MM.1S (cell line): ENCODE data around the gene FCGR1A.
"Not testable (repeated sequence)": the region's sequence is repeated elsewhere in the genome, so short reads cannot be mapped to it uniquely, and the experiment has no call there.

ENCODE experiments used
- DNase-seq: peaks from one replicate; pipeline ENCODE4 v3.0.0-alpha.2; 2015
- H2AFZ ChIP-seq: fragments of 300-600 bp; sonication (generic); 2 replicates; pipeline ENCODE4 v1.6.0; 2016; ENCODE audit warnings: antibody characterized with exemption, low read length
- H3F3A ChIP-seq: fragments of 300-600 bp; sonication (generic); 2 replicates; pipeline ENCODE4 v1.6.1; 2016; ENCODE audit warnings: mild to moderate bottlenecking, antibody characterized with exemption, low read length, moderate library complexity, mixed read lengths; ENCODE audit not compliant: insufficient read depth
- H3K27ac ChIP-seq: fragments of 300-600 bp; sonication (generic); 2 replicates; pipeline ENCODE4 v1.5.1; 2016; ENCODE audit warnings: mild to moderate bottlenecking, low read length
- H3K27me3 ChIP-seq: fragments of 300-600 bp; sonication (generic); replicated peaks from 2 replicates; pipeline ENCODE4 v1.6.0; 2016; ENCODE audit warnings: low read length; ENCODE audit not compliant: insufficient read depth
- H3K36me3 ChIP-seq: fragments of 300-600 bp; sonication (generic); replicated peaks from 2 replicates; pipeline ENCODE4 v1.6.1; 2016; ENCODE audit warnings: mild to moderate bottlenecking, low read length, mixed read lengths; ENCODE audit not compliant: insufficient read depth
- H3K4me1 ChIP-seq: fragments of 300-600 bp; sonication (generic); 2 replicates; pipeline ENCODE4 v1.6.1; 2016; ENCODE audit warnings: low read length, mixed read lengths
- H3K4me2 ChIP-seq: fragments of 300-600 bp; sonication (generic); 2 replicates; pipeline ENCODE4 v1.6.0; 2016; ENCODE audit warnings: low read depth, low read length
- H3K4me3 ChIP-seq: fragments of 300-600 bp; sonication (generic); 2 replicates; pipeline ENCODE4 v1.5.1; 2016; ENCODE audit warnings: low read length, mixed read lengths
- H3K79me2 ChIP-seq: fragments of 300-600 bp; sonication (generic); 2 replicates; pipeline ENCODE4 v1.6.1; 2016; ENCODE audit warnings: mixed run types, low read length, mixed read lengths
- H3K9ac ChIP-seq: fragments of 300-600 bp; sonication (generic); 2 replicates; pipeline ENCODE4 v1.6.1; 2016; ENCODE audit warnings: low read length, mixed read lengths
- H3K9me2 ChIP-seq: fragments of 300-600 bp; sonication (generic); replicated peaks from 2 replicates; pipeline ENCODE4 v1.6.1; 2016; ENCODE audit warnings: mild to moderate bottlenecking, low read length, mixed read lengths; ENCODE audit not compliant: insufficient read depth
- H3K9me3 ChIP-seq: fragments of 300-600 bp; sonication (generic); replicated peaks from 2 replicates; pipeline ENCODE4 v1.6.1; 2016; ENCODE audit warnings: mild to moderate bottlenecking, low read length, mixed read lengths; ENCODE audit not compliant: insufficient read depth
- H4K20me1 ChIP-seq: fragments of 300-600 bp; sonication (generic); 2 replicates; pipeline ENCODE4 v1.6.1; 2016; ENCODE audit warnings: mild to moderate bottlenecking, low read length, moderate library complexity, mixed read lengths; ENCODE audit not compliant: insufficient read depth

FCGR1A gene

GRCh38 chr1:149766241-149766640 is 16.3 kb upstream of the FCGR1A start:
- H3K79me2 ChIP-seq, DNase-seq, H3K4me2 ChIP-seq, H4K20me1 ChIP-seq, H3K4me1 ChIP-seq, H3K27ac ChIP-seq, H3K9me3 ChIP-seq, H3K9ac ChIP-seq, H3K4me3 ChIP-seq, H3K9me2 ChIP-seq, H3K36me3 ChIP-seq, H3F3A ChIP-seq, H2AFZ ChIP-seq, H3K27me3 ChIP-seq: not testable (repeated sequence)

- H2AFZ ChIP-seq, H3K4me3 ChIP-seq, H3K9me2 ChIP-seq, H3K9me3 ChIP-seq, H3K79me2 ChIP-seq, H3F3A ChIP-seq, H3K27ac ChIP-seq, H3K27me3 ChIP-seq, H3K4me2 ChIP-seq, H3K36me3 ChIP-seq, DNase-seq, H4K20me1 ChIP-seq, H3K9ac ChIP-seq, H3K4me1 ChIP-seq: not testable (repeated sequence)
Observed at GRCh38 chr1:149769216-149769615, 13.3 kb upstream of the FCGR1A start.

DNA sequence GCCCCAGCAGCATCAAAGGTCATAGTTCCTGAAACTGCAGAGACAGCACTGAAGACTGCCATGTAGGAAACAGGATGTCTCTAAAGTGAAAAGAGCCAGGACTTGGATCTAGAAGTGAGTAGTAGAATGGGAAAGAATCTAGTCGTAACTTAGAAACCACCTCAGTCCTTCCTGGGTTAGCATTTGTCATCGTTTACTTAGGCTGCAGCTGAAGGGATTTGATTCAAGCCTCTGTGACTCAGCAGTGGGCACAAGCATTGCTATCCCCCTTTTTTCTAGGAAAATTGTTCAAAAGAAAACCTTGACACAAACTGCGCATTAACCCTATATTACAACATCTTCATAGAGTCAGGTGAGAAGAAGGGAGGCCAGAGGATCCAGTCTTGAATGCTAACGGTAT is 11.8 kb upstream of the FCGR1A start:
- H3K9me2 ChIP-seq, H3K4me3 ChIP-seq, H3K27ac ChIP-seq, H4K20me1 ChIP-seq, H3K4me2 ChIP-seq, H3K4me1 ChIP-seq, H3K9me3 ChIP-seq, DNase-seq, H2AFZ ChIP-seq, H3K36me3 ChIP-seq, H3K27me3 ChIP-seq, H3K79me2 ChIP-seq, H3F3A ChIP-seq, H3K9ac ChIP-seq: not testable (repeated sequence)

GRCh38 chr1:149771653-149772425 is 10.7 kb upstream of the FCGR1A start:
- not testable (repeated sequence) for H3K9ac ChIP-seq, H3K4me1 ChIP-seq, DNase-seq, H3K79me2 ChIP-seq, H3K27ac ChIP-seq, H3K4me3 ChIP-seq, H3K9me3 ChIP-seq, H3K27me3 ChIP-seq, H4K20me1 ChIP-seq, H3K36me3 ChIP-seq, H3F3A ChIP-seq, H3K9me2 ChIP-seq, H3K4me2 ChIP-seq, H2AFZ ChIP-seq

- DNase-seq, H3K4me1 ChIP-seq, H3K9me2 ChIP-seq, H2AFZ ChIP-seq, H3K36me3 ChIP-seq, H3K4me3 ChIP-seq, H3K79me2 ChIP-seq, H4K20me1 ChIP-seq, H3K9me3 ChIP-seq, H3K27me3 ChIP-seq, H3K9ac ChIP-seq, H3K4me2 ChIP-seq, H3K27ac ChIP-seq, H3F3A ChIP-seq: not testable (repeated sequence)
Observed at GRCh38 chr1:149775510-149776147, 6.9 kb upstream of the FCGR1A start.

GRCh38 chr1:149777084-149777483 is 5.4 kb upstream of the FCGR1A start:
- not testable (repeated sequence) for H3K36me3 ChIP-seq, H3K4me3 ChIP-seq, H3K4me1 ChIP-seq, H3K4me2 ChIP-seq, H3K27me3 ChIP-seq, DNase-seq, H3K27ac ChIP-seq, H4K20me1 ChIP-seq, H3K79me2 ChIP-seq, H3K9me3 ChIP-seq, H3F3A ChIP-seq, H2AFZ ChIP-seq, H3K9ac ChIP-seq, H3K9me2 ChIP-seq

GRCh38 chr1:149778313-149778712 is 4.2 kb upstream of the FCGR1A start:
- not testable (repeated sequence) for H3K27ac ChIP-seq, H3K36me3 ChIP-seq, H3F3A ChIP-seq

GRCh38 chr1:149781413-149781984 is 995 bp upstream of the FCGR1A start:
- not testable (repeated sequence) for H3K4me3 ChIP-seq, H3K9me3 ChIP-seq, H3K79me2 ChIP-seq, H3K9me2 ChIP-seq, H4K20me1 ChIP-seq, H3K27ac ChIP-seq, DNase-seq, H3K4me2 ChIP-seq, H3K27me3 ChIP-seq, H3K36me3 ChIP-seq, H3K4me1 ChIP-seq, H3F3A ChIP-seq, H2AFZ ChIP-seq, H3K9ac ChIP-seq

More at GRCh38 chr1:149778313-149778712, 4.2 kb upstream of the FCGR1A start:
- H3K4me3 ChIP-seq, H3K9me3 ChIP-seq, H3K4me1 ChIP-seq, H4K20me1 ChIP-seq, H3K9me2 ChIP-seq, DNase-seq, H3K4me2 ChIP-seq, H3K79me2 ChIP-seq, H3K9ac ChIP-seq, H2AFZ ChIP-seq, H3K27me3 ChIP-seq: not testable (repeated sequence)
